HL-60 (cell line): Measurements from ENCODE around the gene ARFGEF3.

Source experiments
- DNase-seq, 2 experiments: peaks; one replicate each; pipeline ENCODE4 v3.0.0-alpha.2; 2010 to 2020; ENCODE audit warnings: low read depth in 1 of 2, low spot score in 1 of 2
- H3K27ac ChIP-seq: fragments of 250-450 bp; sonication (Bioruptor Pico); replicated peaks from 2 replicates; pipeline ENCODE4 v1.5.1; 2020; ENCODE audit warnings: mild to moderate bottlenecking, moderate library complexity
- H3K27me3 ChIP-seq: fragments of 250-450 bp; sonication (Bioruptor Pico); 2 replicates; pipeline ENCODE4 v1.5.1; 2021; ENCODE audit warnings: mild to moderate bottlenecking, moderate library complexity; ENCODE audit not compliant: insufficient read depth, poor library complexity, severe bottlenecking
- H3K4me3 ChIP-seq: replicated peaks from 2 replicates; pipeline ENCODE4 v1.5.1; 2011; ENCODE audit warnings: mild to moderate bottlenecking, control low read depth, low read length; ENCODE audit not compliant: insufficient read depth
- CTCF ChIP-seq: IDR thresholded peaks from one replicate; pipeline ENCODE4 v1.5.1; 2011; ENCODE audit warnings: low read length, control low read depth, inconsistent platforms; ENCODE audit not compliant: insufficient read depth
- GABPA ChIP-seq: IDR thresholded peaks from 2 replicates; pipeline ENCODE4 v1.6.1; 2012; ENCODE audit warnings: low read depth
- POLR2AphosphoS5 ChIP-seq: IDR thresholded peaks from 2 replicates; pipeline ENCODE4 v1.6.1; 2012; ENCODE audit warnings: low read depth
- REST ChIP-seq: IDR thresholded peaks from 2 replicates; pipeline ENCODE4 v1.6.1; 2012; ENCODE audit warnings: low read depth; ENCODE audit not compliant: insufficient replicate concordance
- SPI1 ChIP-seq: IDR thresholded peaks from 2 replicates; pipeline ENCODE4 v1.6.1; 2012; ENCODE audit warnings: low read depth, mild to moderate bottlenecking, borderline replicate concordance

Gene ARFGEF3

GRCh38 chr6:138229663-138230179, 68.0 kb downstream of the ARFGEF3 start:
- H3K27ac ChIP-seq: no peak overlapping the region
- H3K27me3 ChIP-seq: no peaks in the 10 kb centered on the region
- TF ChIP-seq SPI1 (no peak), GABPA (no peak), POLR2AphosphoS5 (no peak), REST (no peak), CTCF (no peak)
- H3K4me3 ChIP-seq: no peak overlapping the region
- no peak for DNase-seq

- DNase-seq: no peak
- TF ChIP-seq CTCF (no peak), SPI1 (no peak), GABPA (no peak), POLR2AphosphoS5 (no peak), REST (no peak)
Observed at GRCh38 chr6:138230221-138230620, 68.5 kb downstream of the ARFGEF3 start.

GRCh38 chr6:138230759-138231380, 69.1 kb downstream of the ARFGEF3 start:
- H3K4me3 ChIP-seq: no peak overlapping the region
- no peak for TF ChIP-seq REST
- no peak for TF ChIP-seq POLR2AphosphoS5
- TF ChIP-seq CTCF: no peak
- TF ChIP-seq GABPA: no peak
- no peak for TF ChIP-seq SPI1
- no peaks in the 10 kb centered on the region for H3K27me3 ChIP-seq
- no peak for DNase-seq
- no peak overlapping the region for H3K27ac ChIP-seq

More at GRCh38 chr6:138230221-138230620, 68.5 kb downstream of the ARFGEF3 start:
- H3K4me3 ChIP-seq: no peak overlapping the region
- H3K27me3 ChIP-seq: no peaks in the 10 kb centered on the region
- no peak overlapping the region for H3K27ac ChIP-seq
